ENCODE results near the gene FAH.

The FAH gene

DNA sequence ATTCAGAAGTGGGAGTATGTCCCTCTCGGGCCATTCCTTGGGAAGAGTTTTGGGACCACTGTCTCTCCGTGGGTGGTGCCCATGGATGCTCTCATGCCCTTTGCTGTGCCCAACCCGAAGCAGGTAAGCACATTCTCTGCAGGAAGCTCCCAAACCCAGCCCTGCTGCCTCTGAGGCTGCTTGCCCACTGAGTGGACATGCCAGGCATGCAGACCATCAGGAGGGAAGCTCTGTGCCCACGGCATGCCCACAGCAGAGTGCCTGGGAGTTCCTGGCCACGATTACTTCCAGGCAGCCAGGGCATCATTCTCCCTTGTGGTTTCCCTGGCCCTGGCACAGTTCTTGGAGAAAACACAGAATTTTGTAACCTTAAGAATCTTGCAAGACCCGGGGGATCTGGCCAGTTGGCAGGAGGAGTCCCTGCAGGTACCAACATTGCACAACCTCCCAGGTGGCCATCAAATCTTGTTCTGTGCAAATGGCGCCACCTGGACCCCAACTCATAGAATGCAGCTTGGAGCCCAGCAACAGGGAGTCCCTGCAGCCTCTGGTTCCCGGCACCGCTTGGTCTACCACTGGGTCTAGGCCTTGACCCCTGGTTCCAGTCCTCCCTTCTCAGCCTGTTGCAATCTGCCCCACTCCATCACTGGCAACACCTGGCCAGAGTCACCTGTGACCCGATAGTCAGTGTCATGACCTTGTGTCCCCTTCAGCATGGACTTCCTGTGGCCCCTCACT is 20.4 kb downstream of the FAH start:
- DNase-seq (ENCODE audit: low spot score): peak; percentile 85

DNA sequence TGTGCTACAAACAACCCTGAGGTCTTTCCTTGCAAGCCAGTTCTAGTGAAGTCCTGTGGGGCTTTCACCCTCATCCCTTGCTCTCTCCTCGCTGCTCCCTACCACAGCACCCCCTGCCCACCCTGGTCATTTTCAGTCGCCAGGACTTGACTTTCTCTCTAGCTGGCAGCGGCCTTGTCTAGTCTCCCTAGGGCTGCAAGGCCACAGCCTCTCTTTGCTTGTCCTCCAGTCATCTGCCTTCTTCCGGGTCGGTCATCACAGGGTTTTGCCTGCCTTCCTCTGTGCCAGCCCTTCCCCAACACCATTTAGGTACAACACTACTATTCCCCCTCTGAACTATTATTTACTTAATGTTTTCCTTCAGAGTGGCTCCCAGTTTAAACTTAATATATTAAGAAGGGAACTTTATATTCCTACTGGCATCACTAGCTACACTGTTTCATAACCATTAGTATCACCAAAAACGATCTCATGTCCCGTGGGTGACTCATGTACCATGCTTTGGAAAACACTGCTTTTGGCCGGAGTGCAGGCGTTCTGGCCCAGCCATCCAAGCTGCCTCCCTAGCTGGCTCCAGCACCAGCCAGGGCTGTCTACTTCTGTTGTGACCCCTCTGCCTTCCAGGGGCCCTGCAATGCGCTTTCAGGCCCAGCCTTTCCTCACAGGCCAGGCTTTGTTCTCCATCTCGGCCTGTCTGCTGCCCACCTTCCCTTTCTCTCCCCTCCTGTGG is 21.4 kb downstream of the FAH start:
- DNase-seq (ENCODE audit: low spot score): no peak

DNA sequence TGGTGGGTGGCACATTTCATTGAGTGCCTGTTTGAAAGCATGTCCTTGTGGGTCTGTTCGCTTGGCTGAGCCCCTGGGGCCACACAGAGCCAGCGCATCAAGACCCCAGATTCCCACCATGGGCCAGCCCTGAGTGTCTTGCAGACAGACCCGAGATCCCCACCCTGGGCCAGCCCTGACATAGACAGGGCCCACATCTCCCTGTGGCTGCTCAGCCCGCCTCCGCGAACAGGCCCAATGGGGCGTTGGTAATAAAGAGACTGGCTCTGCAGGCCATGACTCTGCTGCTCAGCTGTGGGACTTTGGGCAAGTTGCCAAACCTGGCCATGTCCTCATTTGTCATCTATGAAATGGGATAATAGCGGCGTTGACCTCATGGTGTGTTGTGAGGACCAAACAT is 22.6 kb downstream of the FAH start:
- no peak for DNase-seq (ENCODE audit: low spot score)

GRCh38 chr15:80176443-80176842 is 23.6 kb downstream of the FAH start:
- no peak for DNase-seq (ENCODE audit: low spot score)

DNA sequence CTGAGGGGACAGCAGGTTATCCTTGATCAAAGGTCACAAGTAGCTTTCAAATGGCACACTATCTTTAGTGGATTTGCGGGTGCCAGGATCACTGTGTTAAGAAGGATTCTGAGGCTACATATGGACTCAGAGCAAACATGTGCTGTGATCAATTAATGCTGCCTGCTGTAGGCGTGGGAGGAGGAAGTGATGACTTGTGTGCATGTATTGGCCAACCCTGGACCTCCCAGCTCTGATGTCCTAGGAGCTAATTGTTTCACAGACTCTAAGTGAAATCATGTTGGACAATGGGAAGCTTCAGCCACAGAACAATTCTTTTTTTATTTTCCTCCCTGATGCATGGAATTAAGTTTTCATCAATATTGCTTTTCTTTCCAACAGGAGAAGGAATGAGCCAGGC is 24.4 kb downstream of the FAH start:
- DNase-seq (ENCODE audit: low spot score): no peak

GRCh38 chr15:80179025-80179759 is 26.4 kb downstream of the FAH start:
- DNase-seq (ENCODE audit: low spot score): no peak

DNA sequence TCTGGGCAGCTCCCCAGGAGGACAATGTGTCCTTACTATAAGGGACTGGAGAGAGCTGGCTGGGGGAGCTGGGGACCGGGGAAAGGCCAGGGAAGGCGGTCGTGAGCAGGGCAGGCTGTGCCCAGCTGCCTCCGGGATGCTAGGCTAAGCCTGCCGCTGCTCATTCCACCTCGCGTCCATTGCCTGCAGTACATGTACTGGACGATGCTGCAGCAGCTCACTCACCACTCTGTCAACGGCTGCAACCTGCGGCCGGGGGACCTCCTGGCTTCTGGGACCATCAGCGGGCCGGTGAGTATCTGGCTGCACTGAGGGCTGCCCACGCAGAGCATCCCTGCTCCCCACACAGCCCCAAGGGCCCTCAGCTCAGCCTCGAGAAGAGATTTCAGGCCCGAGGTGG is 27.1 kb downstream of the FAH start:
- DNase-seq (ENCODE audit: low spot score): no peak

DNA sequence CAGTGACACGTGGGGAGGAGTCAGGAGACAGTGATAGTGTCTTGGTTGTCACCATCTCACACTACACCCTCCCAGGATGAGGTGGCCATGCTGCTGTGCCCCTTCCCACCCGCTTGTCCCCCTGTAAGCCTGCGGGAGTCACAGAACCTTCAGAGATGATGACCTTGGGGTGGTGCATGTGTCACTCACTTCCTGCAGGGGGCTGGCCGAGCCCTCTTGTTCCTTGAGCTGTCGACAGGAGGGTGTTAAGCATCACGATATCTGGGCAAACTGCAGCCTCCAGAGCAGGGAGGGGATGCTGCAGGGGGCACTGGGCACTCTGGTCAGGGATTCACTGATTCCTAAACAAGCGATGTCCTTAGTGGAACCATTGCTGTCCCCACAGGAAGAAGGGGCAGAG is 27.7 kb downstream of the FAH start:
- no peak for DNase-seq (ENCODE audit: low spot score)

DNA sequence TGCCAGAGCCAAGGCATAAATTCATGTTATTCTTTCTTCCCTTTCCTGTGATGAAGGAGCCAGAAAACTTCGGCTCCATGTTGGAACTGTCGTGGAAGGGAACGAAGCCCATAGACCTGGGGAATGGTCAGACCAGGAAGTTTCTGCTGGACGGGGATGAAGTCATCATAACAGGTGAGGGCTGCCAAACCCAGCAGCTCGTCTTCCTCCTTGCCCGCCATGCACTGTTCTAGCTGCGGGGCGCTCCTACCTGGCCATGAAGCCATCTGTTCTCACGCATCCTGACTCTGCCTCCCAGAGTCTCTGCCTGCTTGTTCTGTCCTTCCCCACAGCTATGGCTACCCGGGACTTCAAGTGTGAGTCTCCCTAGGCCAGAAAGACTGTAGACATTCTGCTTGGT is 28.2 kb downstream of the FAH start:
- no peak for DNase-seq (ENCODE audit: low spot score)

DNA sequence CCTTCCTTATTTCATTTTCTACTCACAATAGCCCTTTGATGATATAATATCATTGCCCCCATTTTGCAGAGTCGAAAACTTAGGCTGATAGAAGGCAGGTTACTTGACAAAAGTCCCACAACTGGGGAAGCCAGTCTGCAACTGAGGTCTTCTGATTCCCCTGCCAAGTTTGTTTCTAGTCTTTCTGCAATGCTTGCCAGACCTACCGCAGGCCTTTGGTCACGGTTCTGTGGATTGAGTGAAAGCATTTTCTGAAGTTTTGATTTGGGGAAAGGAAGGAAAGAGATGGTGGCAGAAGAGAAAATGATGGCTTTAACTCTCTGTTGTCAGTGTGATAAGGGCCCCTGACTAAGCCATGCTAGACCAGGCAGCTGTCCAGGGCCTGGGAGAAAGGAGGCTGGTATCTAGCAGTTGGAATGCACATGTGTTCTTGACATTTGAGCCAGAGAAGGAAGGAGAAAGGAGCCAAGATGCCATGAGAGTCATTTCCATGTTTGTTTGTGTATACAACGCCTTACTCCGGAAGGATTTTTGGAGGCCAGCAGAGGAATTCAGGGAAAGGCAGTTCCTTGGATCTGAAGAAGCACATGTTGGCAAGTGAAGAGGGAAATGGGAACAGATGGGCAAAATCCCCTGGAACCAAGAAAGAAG is 29.9 kb downstream of the FAH start:
- DNase-seq (ENCODE audit: low spot score): no peak

GRCh38 chr15:80183306-80183705 is 30.5 kb downstream of the FAH start:
- DNase-seq (ENCODE audit: low spot score): no peak

DNA sequence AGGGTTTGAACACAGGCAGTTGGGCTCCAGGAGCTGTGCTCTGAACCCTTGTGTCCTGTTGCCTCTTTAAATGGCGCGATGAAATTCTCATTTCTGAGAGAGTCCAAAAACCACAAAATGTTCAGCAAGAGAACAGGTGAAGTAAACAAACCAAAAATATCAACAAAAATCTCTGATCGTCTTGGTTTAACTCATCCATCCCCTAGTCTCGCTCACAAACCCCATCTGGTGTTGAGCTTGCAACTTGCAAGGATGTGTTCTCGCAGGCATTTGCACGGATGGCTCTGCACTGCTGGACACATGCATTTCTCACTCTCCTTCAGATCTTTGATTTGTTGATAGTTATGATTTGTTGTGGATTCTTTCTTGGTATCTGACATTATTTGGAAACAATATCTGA is 31.1 kb downstream of the FAH start:
- DNase-seq (ENCODE audit: low spot score): peak; percentile 18

DNA sequence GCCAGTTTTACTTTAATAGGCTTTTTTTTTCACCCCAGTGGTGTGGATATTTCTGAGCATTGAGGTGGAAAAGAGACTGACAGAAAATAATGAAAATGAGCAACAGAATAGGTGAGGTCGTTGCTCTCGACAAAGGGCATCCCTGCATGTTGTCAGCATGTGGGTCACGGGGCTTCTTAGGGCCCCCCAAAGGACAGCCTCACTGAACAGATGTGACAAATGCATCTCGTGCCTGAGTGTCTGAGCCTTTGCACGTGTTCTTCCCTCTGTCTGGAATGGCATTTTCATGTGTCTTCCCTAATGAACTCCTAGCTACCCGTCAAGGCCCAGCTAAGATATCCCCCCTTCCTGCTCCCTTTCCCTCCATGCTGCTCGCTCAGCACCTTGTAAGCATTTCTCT is 31.8 kb downstream of the FAH start:
- DNase-seq (ENCODE audit: low spot score): no peak

DNA sequence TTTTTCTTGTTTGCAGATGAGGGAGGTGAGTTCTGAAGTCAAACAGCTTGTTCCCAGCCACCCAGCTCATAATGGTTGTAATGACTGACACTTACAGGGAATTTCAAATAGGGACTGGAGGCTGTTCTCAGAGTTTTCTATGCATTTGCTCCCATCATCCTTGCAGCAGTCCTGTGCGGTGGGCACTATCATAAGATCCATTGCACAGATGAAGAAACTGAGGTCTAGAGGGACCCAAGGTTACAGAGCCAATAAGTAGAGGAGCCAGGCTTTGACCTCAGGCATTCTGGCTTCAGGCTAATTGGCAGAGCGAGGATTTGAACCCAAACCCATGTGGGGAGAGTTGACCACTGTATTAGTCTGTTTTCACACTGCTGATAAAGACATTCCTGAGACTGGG is 32.4 kb downstream of the FAH start:
- no peak for DNase-seq (ENCODE audit: low spot score)

- no peak for DNase-seq (ENCODE audit: low spot score)
Measured at GRCh38 chr15:80186066-80186465, 33.3 kb downstream of the FAH start.

DNA sequence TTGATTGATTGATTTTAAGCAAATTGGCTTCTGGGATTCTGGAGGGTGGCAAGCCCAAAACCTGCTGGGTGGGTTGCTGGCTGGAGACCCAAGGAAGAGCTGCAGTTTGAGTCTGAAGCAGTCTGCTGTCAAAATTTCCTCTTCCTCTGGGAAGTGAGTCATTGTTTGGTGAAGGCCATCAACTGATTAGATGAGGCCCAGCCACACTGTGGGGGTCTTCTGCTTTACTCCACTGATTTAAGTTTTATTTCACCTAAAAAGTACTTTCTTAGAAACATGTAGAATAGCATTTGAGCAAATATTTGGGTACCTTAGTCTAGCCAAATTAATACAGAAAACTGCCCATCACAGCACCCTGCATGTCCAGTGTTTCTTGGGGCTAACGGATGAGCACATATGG is 33.8 kb downstream of the FAH start:
- DNase-seq (ENCODE audit: low spot score): no peak

GRCh38 chr15:80188251-80188650 is 35.5 kb downstream of the FAH start:
- DNase-seq (ENCODE audit: low spot score): no peak

DNA sequence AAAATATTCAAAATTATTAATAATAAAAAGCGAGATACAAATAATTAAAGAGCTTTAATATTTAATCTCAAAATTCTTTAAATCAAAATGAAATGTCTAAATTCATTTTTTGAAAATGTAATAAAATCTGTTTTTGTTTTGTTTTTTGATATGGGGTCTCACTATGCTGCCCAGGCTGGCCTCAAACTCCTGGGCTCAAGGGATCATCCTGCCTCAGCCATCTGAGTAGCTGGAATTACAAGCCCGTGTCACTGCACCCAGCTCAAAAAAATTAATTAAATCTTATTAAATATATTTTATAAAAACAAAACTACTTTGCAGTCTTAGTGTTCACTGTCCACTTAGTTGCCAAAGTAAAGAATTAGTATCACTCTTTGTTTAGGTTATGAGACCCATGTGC is 38.4 kb downstream of the FAH start:
- DNase-seq (ENCODE audit: low spot score): no peak

DNA sequence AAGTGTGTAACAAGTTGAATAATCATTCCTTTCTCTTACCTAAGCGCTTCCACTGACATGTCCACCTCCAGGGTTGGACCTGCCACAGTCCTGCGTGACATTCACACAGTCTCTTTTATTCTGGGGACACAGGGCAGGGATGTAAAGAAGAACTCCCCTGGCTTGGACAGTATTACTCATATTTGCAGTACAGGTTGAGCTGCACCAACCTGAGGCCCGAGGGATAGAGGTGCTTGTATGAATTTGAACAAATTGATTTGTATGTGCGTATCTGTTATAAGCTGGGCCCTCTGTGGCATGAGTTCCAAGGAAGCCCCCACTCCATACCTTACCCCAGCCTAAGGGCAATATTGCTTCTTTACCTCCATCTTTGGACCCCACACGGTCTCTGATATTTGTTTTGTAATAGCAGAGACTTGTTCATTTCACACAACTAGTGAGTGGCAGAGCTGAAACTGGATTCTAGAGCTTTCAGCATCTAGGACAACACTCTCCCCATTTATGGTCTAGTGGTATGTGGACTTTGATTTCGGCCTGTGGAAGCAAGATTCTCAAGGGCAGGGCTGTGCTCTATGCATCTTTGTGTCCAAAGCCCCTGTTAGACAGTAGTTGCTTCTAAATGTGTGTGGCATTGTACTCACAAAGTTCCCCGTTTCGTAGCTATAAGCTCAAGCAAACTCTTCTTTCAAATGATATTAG is 39.2 kb downstream of the FAH start:
- no peak for DNase-seq (ENCODE audit: low spot score)

DNA sequence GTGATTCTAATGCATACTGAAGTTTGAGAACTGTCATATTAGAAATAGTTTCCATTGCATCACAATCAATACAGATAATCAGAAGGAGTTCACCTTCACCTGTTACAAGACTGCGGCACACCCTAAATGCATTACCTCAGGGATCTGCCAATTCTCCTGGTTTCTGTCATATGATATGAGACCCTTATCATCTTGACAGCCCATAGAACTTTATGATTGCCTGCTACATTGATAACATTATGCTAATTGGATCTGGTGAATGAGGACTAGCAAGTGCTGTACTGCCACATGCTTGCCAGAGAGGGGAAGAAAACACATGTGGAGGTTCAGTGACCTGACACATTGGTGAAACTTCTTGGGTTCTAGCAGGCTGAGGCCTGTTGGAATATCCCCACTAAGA is 41.4 kb downstream of the FAH start:
- DNase-seq (ENCODE audit: low spot score): no peak

- DNase-seq (ENCODE audit: low spot score): no peak
Measured at GRCh38 chr15:80194914-80195313, 42.1 kb downstream of the FAH start.

- no peak for DNase-seq (ENCODE audit: low spot score)
Measured at GRCh38 chr15:80199366-80199765, 46.6 kb downstream of the FAH start.

Measured in hematopoietic multipotent progenitor cell treated with erythropoietin and hydrocortisone succinate and interleukin-3 and kit ligand, for 17 days (in vitro differentiated cells).